SH-SY5Y (cell line): Measurements from ENCODE around the gene ARL3.

Experiments used
- GATA2 ChIP-seq: IDR thresholded peaks from 2 replicates; pipeline ENCODE4 v1.6.1; 2011; ENCODE audit warnings: mild to moderate bottlenecking, low read depth, low read length
- GATA3 ChIP-seq: IDR thresholded peaks from 2 replicates; pipeline ENCODE4 v1.6.1; 2011; ENCODE audit warnings: low read depth, mild to moderate bottlenecking, low read length, moderate library complexity

The ARL3 gene

GRCh38 chr10:102696736-102697135, 17.5 kb downstream of the ARL3 start:
- no peak for TF ChIP-seq GATA2
- TF ChIP-seq GATA3, result no peak

GRCh38 chr10:102691285-102692066, 22.7 kb downstream of the ARL3 start:
- TF ChIP-seq GATA2 (no peak), GATA3 (no peak)

- TF ChIP-seq GATA2 (no peak), GATA3 (no peak)
These were observed 30.5 kb downstream of the ARL3 start for GRCh38 chr10:102683736-102684135.

- TF ChIP-seq GATA3 (no peak), GATA2 (no peak)
These were observed 31.2 kb downstream of the ARL3 start for GRCh38 chr10:102682981-102683380.

GRCh38 chr10:102682416-102682815, 31.8 kb downstream of the ARL3 start:
- TF ChIP-seq GATA3 (no peak), GATA2 (no peak)

- no peak for TF ChIP-seq GATA3
- TF ChIP-seq GATA2, result no peak
These were observed 32.5 kb downstream of the ARL3 start for GRCh38 chr10:102681696-102682095.

- no peak for TF ChIP-seq GATA2
- TF ChIP-seq GATA3, result no peak
These were observed 34.6 kb downstream of the ARL3 start for GRCh38 chr10:102679596-102679995.

GRCh38 chr10:102678842-102679289, 35.3 kb downstream of the ARL3 start:
- TF ChIP-seq GATA3 (no peak), GATA2 (no peak)

- TF ChIP-seq GATA3, result no peak
These were observed 36.2 kb downstream of the ARL3 start for GRCh38 chr10:102678068-102678400.

GRCh38 chr10:102677331-102678067, 36.7 kb downstream of the ARL3 start:
- TF ChIP-seq GATA2 (no peak), GATA3 (no peak)

GRCh38 chr10:102676534-102677315, 37.5 kb downstream of the ARL3 start:
- TF ChIP-seq GATA3 (no peak), GATA2 (no peak)

- TF ChIP-seq GATA3, result no peak
- TF ChIP-seq GATA2, result no peak
These were observed 38.3 kb downstream of the ARL3 start for GRCh38 chr10:102675666-102676533.

GRCh38 chr10:102675011-102675665, 39.1 kb downstream of the ARL3 start:
- no peak for TF ChIP-seq GATA3
- TF ChIP-seq GATA2, result no peak
